NCI-H1436 (cell line): Measurements from ENCODE around the gene DDX5.
"Not testable (repeated sequence)": the region's sequence is repeated elsewhere in the genome, so short reads cannot be mapped to it uniquely, and the experiment has no call there.

Experiments
- DNase-seq: peaks from one replicate; lab custom pipeline; 2025; lab: John Stamatoyannopoulos, UW

Gene DDX5

GRCh38 chr17:64507413-64507782 lies 1.3 kb upstream of the DDX5 start:
- DNase-seq, result peak; percentile 79

GRCh38 chr17:64506576-64507412 lies 705 bp upstream of the DDX5 start, which contains the start of gene CEP95:
CEP95 (plus strand) TSS chr17:64506977; CDS start chr17:64507098, 121 bp downstream.
- peak; percentile 98 for DNase-seq

DNA sequence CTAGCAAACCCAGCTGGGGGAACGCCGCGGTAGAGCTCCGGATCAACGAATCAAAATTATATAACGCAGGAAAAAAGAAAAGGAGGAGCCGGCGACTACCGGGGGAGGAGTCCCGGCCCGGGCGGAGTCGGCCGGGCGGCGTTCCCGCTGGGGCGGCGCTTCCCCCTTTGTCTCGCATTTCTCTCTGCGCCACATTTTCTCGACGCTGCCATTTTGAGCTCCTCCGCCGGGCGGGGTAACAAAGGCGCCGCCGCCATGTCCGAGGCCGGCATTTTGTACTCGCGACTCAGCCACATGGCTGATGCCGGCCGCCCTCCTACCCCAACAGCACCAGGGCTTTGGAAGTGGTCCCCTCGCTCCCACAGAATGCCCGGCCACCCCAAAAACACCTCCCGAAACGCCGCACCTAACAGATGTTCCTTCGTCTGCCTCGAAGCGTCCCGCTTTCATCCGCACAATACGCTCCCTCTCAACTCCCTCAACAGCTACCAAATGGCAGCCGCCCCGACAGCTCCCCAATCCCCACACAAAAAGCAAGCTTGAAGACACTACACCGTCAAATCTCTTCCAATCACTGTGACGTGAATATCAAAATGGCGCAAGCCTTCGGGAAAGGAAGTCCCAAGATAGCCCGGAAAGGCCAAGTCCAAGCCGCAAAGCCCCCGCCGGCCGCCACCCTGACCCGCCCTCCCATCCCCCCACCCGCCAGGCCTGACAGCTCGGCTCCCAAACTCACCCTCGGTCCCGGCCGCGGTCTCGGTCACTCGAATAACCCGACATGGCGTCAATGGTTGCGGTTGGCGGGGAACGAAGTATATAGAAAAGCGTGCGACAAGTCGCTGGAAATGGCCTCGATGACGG lies 519 bp downstream of the DDX5 start:
- peak; percentile 89 for DNase-seq

DNA sequence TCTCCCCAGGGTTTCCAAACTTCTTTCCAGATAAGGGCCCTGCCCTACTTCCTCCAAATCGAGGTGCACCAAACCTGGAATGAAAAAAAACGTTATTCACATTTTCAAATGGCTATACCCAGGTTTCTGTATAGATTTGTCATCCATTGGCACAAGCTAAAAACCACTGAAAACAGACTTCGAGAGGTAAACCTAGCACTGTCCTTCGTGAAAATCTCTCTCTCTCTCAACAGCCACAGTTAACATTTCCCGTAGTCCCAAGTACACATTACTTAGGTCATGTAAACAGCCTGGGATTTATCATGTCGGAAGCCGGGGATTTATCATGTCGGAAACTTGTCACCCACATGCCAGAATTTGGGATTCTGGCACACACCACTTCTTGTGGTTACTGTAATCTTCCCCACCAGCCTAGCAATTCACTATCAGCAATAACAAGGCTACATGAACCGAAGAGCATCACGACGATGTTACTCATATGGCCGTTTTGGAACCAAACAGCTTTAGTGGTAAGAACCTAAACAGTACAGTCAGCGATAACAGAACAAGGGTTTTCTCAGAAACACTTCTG lies 1.2 kb downstream of the DDX5 start:
- no peak for DNase-seq

GRCh38 chr17:64503821-64504768 lies 2.0 kb downstream of the DDX5 start:
- DNase-seq, result no peak

- no peak for DNase-seq
Observed at GRCh38 chr17:64503341-64503740, 2.7 kb downstream of the DDX5 start.

DNA sequence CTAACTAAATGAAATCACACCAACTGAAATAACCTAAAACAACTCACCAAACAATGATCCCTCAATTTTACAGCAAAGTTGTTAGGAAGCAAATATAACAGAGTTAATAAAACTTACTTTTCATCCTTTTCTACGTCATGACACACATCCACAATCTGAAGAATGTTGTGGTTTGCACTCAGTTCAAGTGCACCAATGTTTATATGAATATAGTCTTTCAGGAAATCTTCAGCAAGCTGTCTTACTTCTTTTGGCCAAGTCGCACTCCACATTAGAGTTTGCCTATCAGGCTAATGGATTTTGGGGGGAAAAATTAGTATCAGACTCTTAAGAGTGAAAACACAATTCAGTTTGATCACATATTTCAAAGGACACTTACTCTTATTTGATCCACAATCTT lies 3.3 kb downstream of the DDX5 start:
- DNase-seq, result no peak

- DNase-seq, result no peak
Observed at GRCh38 chr17:64502021-64502420, 4.1 kb downstream of the DDX5 start.

DNA sequence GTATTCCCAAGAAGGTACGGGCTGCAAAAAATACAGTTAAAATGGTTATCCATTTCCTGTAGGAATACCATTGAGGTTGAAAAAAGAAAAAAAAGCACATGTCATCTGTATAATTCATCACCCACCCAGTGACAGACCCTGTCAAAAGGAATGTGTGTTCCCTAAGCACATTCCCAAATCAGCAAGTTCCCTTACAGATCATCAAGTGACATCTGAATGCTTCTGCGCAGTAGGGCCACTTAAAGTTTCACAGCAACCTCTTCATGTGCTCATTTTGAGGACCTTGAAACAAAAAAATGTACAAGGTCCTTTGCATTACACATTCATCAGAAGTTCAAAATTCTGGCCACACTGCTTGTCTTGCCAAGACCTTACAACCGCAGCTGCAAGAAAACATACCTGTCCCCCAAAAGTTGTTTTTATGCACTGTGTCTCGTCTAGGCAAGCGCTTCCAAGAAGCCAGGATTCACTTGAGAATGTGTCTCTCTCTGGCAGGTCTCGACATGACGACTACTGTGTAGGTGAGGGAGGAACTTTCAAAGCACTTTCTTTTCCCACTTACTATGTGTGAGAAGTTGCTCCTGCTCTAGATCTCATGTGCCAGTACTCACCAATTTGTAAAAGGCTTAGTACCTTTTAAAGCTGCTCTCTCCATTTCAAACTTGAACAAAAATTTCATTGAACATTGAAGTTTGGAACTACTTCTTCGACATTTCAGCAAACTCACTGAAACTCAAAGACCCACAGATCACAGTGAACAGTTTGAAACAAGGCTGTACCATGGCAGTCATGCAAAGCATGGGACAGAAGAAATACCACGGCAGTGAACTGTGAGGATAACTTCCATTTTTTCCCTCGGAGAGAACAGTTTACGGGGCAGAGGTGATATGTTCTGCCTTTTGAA lies 5.0 kb downstream of the DDX5 start:
- no peak for DNase-seq

- DNase-seq, result no peak
Observed at GRCh38 chr17:64500487-64500859, 5.6 kb downstream of the DDX5 start.

- no peak for DNase-seq
Observed at GRCh38 chr17:64499805-64500486, 6.1 kb downstream of the DDX5 start.

- DNase-seq, result no peak
Observed at GRCh38 chr17:64498308-64499203, 7.5 kb downstream of the DDX5 start.

- no peak for DNase-seq
Observed at GRCh38 chr17:64497565-64498035, 8.5 kb downstream of the DDX5 start.

GRCh38 chr17:64496786-64497564 lies 9.1 kb downstream of the DDX5 start, which contains the start of gene POLG2:
POLG2 (minus strand) TSS chr17:64497054; CDS start chr17:64496968, 86 bp downstream.
- peak; percentile 94 for DNase-seq

DNA sequence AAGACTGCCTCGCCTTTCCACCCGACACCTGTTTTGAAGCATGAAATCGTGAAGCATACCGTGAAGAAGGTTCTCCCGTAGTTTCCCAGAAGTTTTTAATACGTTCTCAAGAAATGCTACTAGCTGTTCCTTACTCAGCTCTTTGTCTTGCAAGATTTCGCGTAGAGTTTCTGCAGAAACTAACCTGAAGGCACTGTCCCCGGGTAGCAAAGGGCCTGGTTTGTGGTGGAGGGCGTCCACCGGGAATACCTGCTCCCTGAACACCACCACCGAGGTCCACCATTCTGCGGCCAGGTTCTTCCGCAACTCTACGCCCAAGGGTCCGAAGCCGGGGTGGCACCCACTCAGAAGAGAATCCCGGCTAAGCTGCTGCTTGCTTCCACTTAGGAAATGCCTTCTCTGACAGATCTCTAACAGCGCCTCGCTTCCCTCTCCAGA lies 9.7 kb downstream of the DDX5 start:
- no peak for DNase-seq

DNA sequence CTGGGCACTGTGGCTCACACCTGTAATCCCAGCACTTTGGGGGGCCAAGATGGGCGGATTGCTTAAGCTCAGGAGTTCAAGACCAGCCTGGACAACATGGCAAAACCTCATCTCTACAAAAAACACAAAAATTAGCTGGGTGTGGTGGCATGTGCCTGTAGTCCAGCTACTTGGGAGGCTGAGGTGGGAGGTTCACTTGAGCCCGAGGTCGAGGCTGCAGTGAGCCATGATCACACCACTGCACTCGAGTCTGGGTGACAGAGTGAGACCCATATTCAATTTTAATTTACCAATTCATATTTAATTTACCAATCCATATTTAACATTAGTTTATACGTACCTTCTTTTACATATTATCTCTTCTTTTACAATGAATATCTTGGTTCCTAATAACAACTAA lies 10.8 kb downstream of the DDX5 start:
- DNase-seq, result not testable (repeated sequence)

- DNase-seq, result no peak
Observed at GRCh38 chr17:64494121-64494520, 12.0 kb downstream of the DDX5 start.
